Measurements from ENCODE around the gene EID2. TPM values are rescaled to one million over a fixed set of nuclear protein-coding genes. Genes with fewer than 3 reads are reported as not detected.

EID2 gene
- total and polyA plus RNA-seq, 2 of the 13 experiments (the other 11 are each of a cell fraction or from before 2014, with no cell fraction given) = 3.7 to 14.1 TPM

GRCh38 chr19:39539518-39540332, at the start of gene EID2 (continued):
- TF ChIP-seq E2F5 (CRISPR knock-in tag; conservative IDR thresholded peaks at IDR 0.05) (no peak), ARHGAP35 (CRISPR knock-in tag; IDR thresholded peaks at IDR 0.05; ENCODE audit: borderline replicate concordance) (no peak), TFE3 (CRISPR knock-in tag; IDR thresholded peaks at IDR 0.05) (no peak), CBFB (CRISPR knock-in tag; IDR thresholded peaks at IDR 0.05) (no peak), ZNF616 (CRISPR knock-in tag; IDR thresholded peaks at IDR 0.05; ENCODE audit: low read depth) (no peak), PAX8 (CRISPR knock-in tag; IDR thresholded peaks at IDR 0.05; ENCODE audit: borderline replicate concordance) (no peak), RCOR2 (CRISPR knock-in tag; IDR thresholded peaks at IDR 0.05) (no peak), REST (IDR thresholded peaks at IDR 0.05; ENCODE audit: borderline replicate concordance in 1 of 2, low read depth in 1 of 2, low read length in 2 of 2) (no peak), HCFC1 (IDR thresholded peaks at IDR 0.05; ENCODE audit: low read depth, low read length) (no peak), AHR (CRISPR knock-in tag; IDR thresholded peaks at IDR 0.05) (0 out of 2 replicates have a peak, but pooled peaks have one; percentile 39), ZBTB21 (CRISPR knock-in tag; IDR thresholded peaks at IDR 0.05) (no peak), JARID2 (CRISPR knock-in tag; IDR thresholded peaks at IDR 0.05; ENCODE audit: insufficient replicate concordance) (no peak), AKAP8 (CRISPR knock-in tag; IDR thresholded peaks at IDR 0.05) (no peak), PRMT3 (CRISPR knock-in tag; IDR thresholded peaks at IDR 0.05; ENCODE audit: borderline replicate concordance, low read depth) (no peak), SRF (IDR thresholded peaks at IDR 0.05; ENCODE audit: low read depth, low read length) (no peak)
- TF ChIP-seq, protein P1, sequence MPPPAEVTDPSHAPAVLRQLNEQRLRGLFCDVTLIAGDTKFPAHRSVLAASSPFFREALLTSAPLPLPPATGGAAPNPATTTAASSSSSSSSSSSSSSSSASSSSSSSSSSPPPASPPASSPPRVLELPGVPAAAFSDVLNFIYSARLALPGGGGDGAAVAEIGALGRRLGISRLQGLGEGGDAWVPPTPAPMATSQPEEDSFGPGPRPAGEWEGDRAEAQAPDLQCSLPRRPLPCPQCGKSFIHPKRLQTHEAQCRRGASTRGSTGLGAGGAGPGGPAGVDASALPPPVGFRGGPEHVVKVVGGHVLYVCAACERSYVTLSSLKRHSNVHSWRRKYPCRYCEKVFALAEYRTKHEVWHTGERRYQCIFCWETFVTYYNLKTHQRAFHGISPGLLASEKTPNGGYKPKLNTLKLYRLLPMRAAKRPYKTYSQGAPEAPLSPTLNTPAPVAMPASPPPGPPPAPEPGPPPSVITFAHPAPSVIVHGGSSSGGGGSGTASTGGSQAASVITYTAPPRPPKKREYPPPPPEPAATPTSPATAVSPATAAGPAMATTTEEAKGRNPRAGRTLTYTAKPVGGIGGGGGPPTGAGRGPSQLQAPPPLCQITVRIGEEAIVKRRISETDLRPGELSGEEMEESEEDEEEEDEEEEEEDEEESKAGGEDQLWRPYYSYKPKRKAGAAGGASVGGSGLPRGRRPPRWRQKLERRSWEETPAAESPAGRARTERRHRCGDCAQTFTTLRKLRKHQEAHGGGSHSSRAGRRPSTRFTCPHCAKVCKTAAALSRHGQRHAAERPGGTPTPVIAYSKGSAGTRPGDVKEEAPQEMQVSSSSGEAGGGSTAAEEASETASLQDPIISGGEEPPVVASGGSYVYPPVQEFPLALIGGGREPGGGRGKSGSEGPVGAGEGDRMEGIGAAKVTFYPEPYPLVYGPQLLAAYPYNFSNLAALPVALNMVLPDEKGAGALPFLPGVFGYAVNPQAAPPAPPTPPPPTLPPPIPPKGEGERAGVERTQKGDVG (CRISPR knock-in tag; IDR thresholded peaks at IDR 0.05; ENCODE audit: borderline replicate concordance) = 0 out of 2 replicates have a peak, but pooled peaks have one; percentile 41
- TF ChIP-seq, protein P2, sequence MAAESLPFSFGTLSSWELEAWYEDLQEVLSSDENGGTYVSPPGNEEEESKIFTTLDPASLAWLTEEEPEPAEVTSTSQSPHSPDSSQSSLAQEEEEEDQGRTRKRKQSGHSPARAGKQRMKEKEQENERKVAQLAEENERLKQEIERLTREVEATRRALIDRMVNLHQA (CRISPR knock-in tag; IDR thresholded peaks at IDR 0.05) = no peak
- TF ChIP-seq, protein P3, sequence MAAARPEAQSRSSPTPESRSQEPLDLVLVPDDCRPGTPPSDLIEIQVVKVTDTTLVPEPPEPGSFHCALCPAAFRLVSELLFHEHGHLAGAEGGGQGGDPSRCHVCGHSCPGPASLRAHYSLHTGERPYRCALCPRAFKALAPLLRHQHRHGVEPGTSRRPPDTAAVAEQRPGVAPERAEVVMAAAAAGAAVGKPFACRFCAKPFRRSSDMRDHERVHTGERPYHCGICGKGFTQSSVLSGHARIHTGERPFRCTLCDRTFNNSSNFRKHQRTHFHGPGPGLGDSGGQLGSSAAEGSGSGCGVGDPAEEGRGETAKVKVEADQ (CRISPR knock-in tag; IDR thresholded peaks at IDR 0.05; ENCODE audit: borderline replicate concordance) = no peak

Measured in HepG2 (cell line).